Esophagus muscularis mucosa (tissue), 4 donors: Measurements from ENCODE around the gene CALD1. TPM values are rescaled to one million over a fixed set of nuclear protein-coding genes. Genes with fewer than 3 reads are reported as not detected.

Experiments
- DNase-seq: peaks from one replicate; pipeline ENCODE4 v3.0.0-alpha.2; 2017; ENCODE audit errors: extremely low spot score
- H3K27ac ChIP-seq, 4 donors: fragments of 200-600 bp; sonication (generic); replicated peaks in 1 of 4; 1 replicate in 3 of 4; 2 replicates in 1 of 4; pipeline ENCODE4 v1.5.1; 2016 to 2019; ENCODE audit warnings: mild to moderate bottlenecking in 1 of 4
- H3K27me3 ChIP-seq, 4 donors: fragments of 200-600 bp; sonication (generic); one replicate each; pipeline versions ENCODE4 v1.5.1 to v1.6.0; 2016 to 2019
- H3K36me3 ChIP-seq, 4 donors: fragments of 200-600 bp; sonication (generic); one replicate each; pipeline ENCODE4 v1.5.1; 2016 to 2019
- H3K4me1 ChIP-seq, 4 donors: fragments of 200-600 bp; sonication (generic); one replicate each; pipeline ENCODE4 v1.5.1; 2016 to 2019
- H3K4me3 ChIP-seq, 4 donors: fragments of 200-600 bp; sonication (generic); 1 replicate in 2 of 4; 2 replicates in 2 of 4; pipeline ENCODE4 v1.5.1; 2016 to 2019; ENCODE audit warnings: mild to moderate bottlenecking in 4 of 4, moderate library complexity in 1 of 4
- H3K9me3 ChIP-seq, 4 donors: fragments of 200-600 bp; sonication (generic); 1 replicate in 3 of 4; 2 replicates in 1 of 4; pipeline ENCODE4 v1.5.1; 2016 to 2019
- CTCF ChIP-seq, 3 experiments: fragments of 200-600 bp in 2 of 3; fragments of 450-650 bp in 1 of 3; sonication (generic) in 2 of 3; IDR thresholded peaks; one replicate each; pipeline ENCODE4 v1.5.1; 2017 to 2019; ENCODE audit warnings: antibody characterized with exemption in 3 of 3, mild to moderate bottlenecking in 2 of 3, moderate library complexity in 1 of 3
- EP300 ChIP-seq: sonication (generic); formaldehyde crosslinking; IDR thresholded peaks from one replicate; pipeline ENCODE4 v1.6.1; 2017; ENCODE audit warnings: antibody characterized with exemption
- POLR2A ChIP-seq: fragments of 450-650 bp; IDR thresholded peaks from one replicate; pipeline ENCODE4 v1.6.1; 2017; ENCODE audit warnings: antibody characterized with exemption, moderate library complexity, mild to moderate bottlenecking, low read depth
- POLR2AphosphoS5 ChIP-seq, 2 donors: sonication (generic); formaldehyde crosslinking; IDR thresholded peaks; one replicate each; pipeline ENCODE4 v1.6.1; 2017; ENCODE audit warnings: antibody characterized with exemption in 2 of 2
- WGBS: methylation state at CpG from one replicate; pipeline ENCODE4 v1.1.5; 2018; 5-methylcytosine and 5-hydroxymethylcytosine counted together
- intact Hi-C: fragments of 100-400 bp; cut with DNase I; formaldehyde crosslinking; loops from one replicate; pipeline ENCODE4 v1.15.1; 2023
- total RNA-seq, 4 donors: library from RNA; depleted of rRNA; stranded (reverse); fragments of >200 nt; gene quantifications; one replicate each; pipeline versions ENCODE4 v1.1.0 to v1.2.1, GENCODE V29; 2016

CALD1 gene
- total RNA-seq, 4 donors from 2014 or later, result 2,057 to 3,140 (median 2,687) TPM

GRCh38 chr7:134798155-134798554, 18.7 kb downstream of the CALD1 start:
- TF ChIP-seq CTCF (IDR thresholded peaks at IDR 0.05), result no peak
- no peak for TF ChIP-seq POLR2A
- TF ChIP-seq EP300, result no peak
- Histone ChIP-seq H3K36me3 (peaks cover 0 to 21% (median 11%) of the 10 kb centered on the region in 4 donors), H3K4me1 (peaks cover 40 to 92% (median 81%) of the 10 kb centered on the region in 4 donors), H3K4me3 (no peak overlapping the region), H3K9me3 (no peaks in the 10 kb centered on the region), H3K27ac (peak overlapping the region; percentile 55 to 95 (median 92)), H3K27me3 (no peaks in the 10 kb centered on the region)
- no peak for DNase-seq
- 38% methylated on average over 1 of the region's 1 CpG for whole genome bisulfite sequencing
- intact Hi-C loops, result no loop called here

GRCh38 chr7:134799377-134799776, 19.9 kb downstream of the CALD1 start:
- no peak for DNase-seq
- Histone ChIP-seq H3K9me3 (no peaks in the 10 kb centered on the region), H3K36me3 (peaks cover 0 to 25% (median 8%) of the 10 kb centered on the region in 4 donors), H3K4me3 (no peak overlapping the region), H3K27ac (peak overlapping the region; percentile 8 to 95 (median 92)), H3K4me1 (peaks cover 36 to 91% (median 80%) of the 10 kb centered on the region in 4 donors), H3K27me3 (no peaks in the 10 kb centered on the region)
- intact Hi-C loops, result no loop called here
- TF ChIP-seq POLR2AphosphoS5 (IDR thresholded peaks at IDR 0.05) (peak in 1 of 2 donors; percentile 47), CTCF (IDR thresholded peaks at IDR 0.05) (no peak)
- WGBS, result 25% methylated on average over 5 of the region's 5 CpGs

- no peak for DNase-seq
- intact Hi-C loops, result no loop called here
- Histone ChIP-seq H3K27me3 (no peaks in the 10 kb centered on the region), H3K4me1 (peaks cover 21 to 89% (median 77%) of the 10 kb centered on the region in 4 donors), H3K36me3 (peaks cover 0 to 32% (median 11%) of the 10 kb centered on the region in 4 donors), H3K9me3 (no peaks in the 10 kb centered on the region), H3K4me3 (no peak overlapping the region), H3K27ac (peak overlapping the region in 1 of 4 donors; percentile 9)
- 86% methylated on average over 4 of the region's 4 CpGs for WGBS
- no peak for TF ChIP-seq EP300
- TF ChIP-seq POLR2AphosphoS5 (IDR thresholded peaks at IDR 0.05), result peak in 1 of 2 donors; percentile 17
- no peak for TF ChIP-seq CTCF (IDR thresholded peaks at IDR 0.05)
- TF ChIP-seq POLR2A, result no peak
Observed at GRCh38 chr7:134802762-134803161, 23.3 kb downstream of the CALD1 start.

- Histone ChIP-seq H3K27ac (peak overlapping the region in 3 of 4 donors; percentile 36 to 60 (median 36)), H3K27me3 (no peaks in the 10 kb centered on the region), H3K36me3 (peaks cover 0 to 26% (median 8%) of the 10 kb centered on the region in 4 donors), H3K9me3 (no peaks in the 10 kb centered on the region), H3K4me3 (no peak overlapping the region), H3K4me1 (peaks cover 11 to 89% (median 77%) of the 10 kb centered on the region in 4 donors)
- no peak for DNase-seq
- intact Hi-C loops, result no loop called here
- WGBS, result 57% methylated on average over 2 of the region's 2 CpGs
- no peak for TF ChIP-seq POLR2AphosphoS5 (IDR thresholded peaks at IDR 0.05)
- no peak for TF ChIP-seq POLR2A
- TF ChIP-seq EP300, result no peak
- TF ChIP-seq CTCF (IDR thresholded peaks at IDR 0.05), result no peak
Observed at GRCh38 chr7:134804351-134804750, 24.9 kb downstream of the CALD1 start.

- TF ChIP-seq POLR2AphosphoS5 (IDR thresholded peaks at IDR 0.05) (no peak), POLR2A (no peak), EP300 (no peak), CTCF (IDR thresholded peaks at IDR 0.05) (no peak)
- no peak overlapping the region for H3K4me3 ChIP-seq
- 93% methylated on average over 3 of the region's 3 CpGs for WGBS
- peaks cover 6 to 89% (median 77%) of the 10 kb centered on the region in 4 donors for H3K4me1 ChIP-seq
- no peaks in the 10 kb centered on the region for H3K9me3 ChIP-seq
- peak overlapping the region in 3 of 4 donors; percentile 36 to 60 (median 36) for H3K27ac ChIP-seq
- H3K36me3 ChIP-seq, result peaks cover 0 to 26% (median 8%) of the 10 kb centered on the region in 4 donors
- no peak for DNase-seq
- H3K27me3 ChIP-seq, result no peaks in the 10 kb centered on the region
- intact Hi-C loops, result no loop called here
Observed at GRCh38 chr7:134804854-134805253, 25.4 kb downstream of the CALD1 start.
